HG03175 (cell line): ENCODE results near the gene ADSS1.

Experiments
- ATAC-seq: cut with Tn5 transposase; IDR thresholded peaks from one replicate; pipeline ENCODE4 v1.9.1; 2021; ENCODE audit warnings: mild to moderate bottlenecking, moderate library complexity; ENCODE audit not compliant: unreplicated experiment

ADSS1 gene

GRCh38 chr14:104686624-104687517 lies 37.2 kb upstream of the ADSS1 start:
- no peak for ATAC-seq

GRCh38 chr14:104687601-104688504 lies 36.2 kb upstream of the ADSS1 start:
- ATAC-seq, result no peak

GRCh38 chr14:104688505-104689108 lies 35.4 kb upstream of the ADSS1 start:
- ATAC-seq, result no peak

- peak; percentile 53 for ATAC-seq
These were observed 34.7 kb upstream of the ADSS1 start, which contains the start of gene INF2 for GRCh38 chr14:104689109-104689880. Gene INF2, plus strand, starts transcription at chr14:104689618. Its CDS starts 11,748 bp downstream, at chr14:104701366.

- ATAC-seq, result peak; percentile 29
These were observed 33.9 kb upstream of the ADSS1 start for GRCh38 chr14:104689881-104690711.

GRCh38 chr14:104690861-104691455 lies 33.1 kb upstream of the ADSS1 start:
- ATAC-seq, result no peak

GRCh38 chr14:104691546-104692260 lies 32.3 kb upstream of the ADSS1 start:
- ATAC-seq, result no peak

GRCh38 chr14:104692261-104692938 lies 31.6 kb upstream of the ADSS1 start:
- no peak for ATAC-seq

GRCh38 chr14:104692939-104693315 lies 31.1 kb upstream of the ADSS1 start:
- ATAC-seq, result no peak

GRCh38 chr14:104693482-104694431 lies 30.3 kb upstream of the ADSS1 start:
- no peak for ATAC-seq

GRCh38 chr14:104694475-104694950 lies 29.5 kb upstream of the ADSS1 start:
- ATAC-seq, result no peak

- no peak for ATAC-seq
These were observed 28.9 kb upstream of the ADSS1 start for GRCh38 chr14:104694991-104695659.

- ATAC-seq, result no peak
These were observed 28.4 kb upstream of the ADSS1 start for GRCh38 chr14:104695660-104696000.

- ATAC-seq, result no peak
These were observed 27.2 kb upstream of the ADSS1 start for GRCh38 chr14:104696671-104697316.

GRCh38 chr14:104697317-104697703 lies 26.7 kb upstream of the ADSS1 start:
- ATAC-seq, result no peak
